Astrocyte (in vitro differentiated cells and primary cell): ENCODE results near the gene JOSD2. TPM values are rescaled to one million over a fixed set of nuclear protein-coding genes. Genes with fewer than 3 reads are reported as not detected.
A peak's percentile ranks its signal among the peaks of the same experiment; 100 is the strongest.

Experiments used
- DNase-seq: peaks from one replicate; pipeline ENCODE4 v3.0.0-alpha.2; 2010; ENCODE audit warnings: low read depth
- FAIRE-seq: peaks from 2 replicates; lab custom pipeline; 2011; peaks lifted over from hg19 to GRCh38; lab: Jason Lieb, UNC
- H2AFZ ChIP-seq: 2 replicates; pipeline ENCODE4 v1.6.0; 2012; ENCODE audit warnings: low read depth, low read length, inconsistent platforms
- H3K27ac ChIP-seq: 2 replicates; pipeline ENCODE4 v1.5.1; 2011; ENCODE audit warnings: low read depth, low read length, inconsistent platforms
- H3K27me3 ChIP-seq: 2 replicates; pipeline ENCODE4 v1.6.0; 2011; ENCODE audit warnings: low read length, inconsistent platforms; ENCODE audit not compliant: insufficient read depth
- H3K36me3 ChIP-seq: 2 replicates; pipeline ENCODE4 v1.5.1; 2011; ENCODE audit warnings: low read length, inconsistent platforms; ENCODE audit not compliant: insufficient read depth
- H3K4me1 ChIP-seq: 2 replicates; pipeline ENCODE4 v1.5.1; 2011; ENCODE audit warnings: low read length, inconsistent platforms; ENCODE audit not compliant: insufficient read depth
- H3K4me2 ChIP-seq: 2 replicates; pipeline ENCODE4 v1.6.0; 2012; ENCODE audit warnings: low read length, inconsistent platforms
- H3K4me3 ChIP-seq: 2 replicates; pipeline ENCODE4 v1.5.1; 2011; ENCODE audit warnings: low read depth, mild to moderate bottlenecking, low read length, inconsistent platforms; ENCODE audit not compliant: insufficient read depth
- H3K79me2 ChIP-seq: 2 replicates; pipeline ENCODE4 v1.6.0; 2012; ENCODE audit warnings: mild to moderate bottlenecking, low read length, inconsistent platforms; ENCODE audit not compliant: insufficient read depth
- H3K9ac ChIP-seq: 2 replicates; pipeline ENCODE4 v1.6.0; 2012; ENCODE audit warnings: mild to moderate bottlenecking, low read length, inconsistent platforms
- H3K9me3 ChIP-seq: 2 replicates; pipeline ENCODE4 v1.5.1; 2012; ENCODE audit warnings: low read depth, mild to moderate bottlenecking, low read length, inconsistent platforms; ENCODE audit not compliant: insufficient read depth
- H4K20me1 ChIP-seq: 2 replicates; pipeline ENCODE4 v1.6.0; 2012; ENCODE audit warnings: low read length, inconsistent platforms; ENCODE audit not compliant: insufficient read depth
- H3K27ac Mint-ChIP-seq: one replicate; pipeline ENCODE4 v1.8.0; 2021; ENCODE audit warnings: mild to moderate bottlenecking, mixed read lengths; ENCODE audit not compliant: unreplicated experiment
- H3K27me3 Mint-ChIP-seq: one replicate; pipeline ENCODE4 v1.8.0; 2021; ENCODE audit warnings: low read depth, mixed read lengths; ENCODE audit not compliant: unreplicated experiment
- H3K36me3 Mint-ChIP-seq: one replicate; pipeline ENCODE4 v1.8.0; 2021; ENCODE audit warnings: low read depth, mixed read lengths; ENCODE audit not compliant: unreplicated experiment
- H3K4me1 Mint-ChIP-seq: one replicate; pipeline ENCODE4 v1.8.0; 2021; ENCODE audit warnings: low read depth, mixed read lengths; ENCODE audit not compliant: unreplicated experiment
- H3K4me3 Mint-ChIP-seq: one replicate; pipeline ENCODE4 v1.8.0; 2021; ENCODE audit warnings: mild to moderate bottlenecking, moderate library complexity, mixed read lengths; ENCODE audit not compliant: unreplicated experiment
- H3K9me3 Mint-ChIP-seq: one replicate; pipeline ENCODE4 v1.8.0; 2021; ENCODE audit warnings: mild to moderate bottlenecking, mixed read lengths; ENCODE audit not compliant: unreplicated experiment
- CTCF ChIP-seq: IDR thresholded peaks from 2 replicates; pipeline ENCODE4 v1.5.1; 2011; ENCODE audit warnings: low read depth, mild to moderate bottlenecking, inconsistent platforms, low read length, moderate library complexity; ENCODE audit not compliant: insufficient read depth
- EZH2 ChIP-seq: IDR thresholded peaks from 2 replicates; pipeline ENCODE4 v1.6.1; 2012; ENCODE audit warnings: mild to moderate bottlenecking, low read length, inconsistent platforms; ENCODE audit not compliant: insufficient read depth
- total RNA-seq: library from RNA; stranded (reverse); gene quantifications from 2 replicates; pipeline ENCODE4 v1.2.1, GENCODE V29; 2021

Gene JOSD2
- total RNA-seq, 1 donor from 2014 or later: not detected

DNA sequence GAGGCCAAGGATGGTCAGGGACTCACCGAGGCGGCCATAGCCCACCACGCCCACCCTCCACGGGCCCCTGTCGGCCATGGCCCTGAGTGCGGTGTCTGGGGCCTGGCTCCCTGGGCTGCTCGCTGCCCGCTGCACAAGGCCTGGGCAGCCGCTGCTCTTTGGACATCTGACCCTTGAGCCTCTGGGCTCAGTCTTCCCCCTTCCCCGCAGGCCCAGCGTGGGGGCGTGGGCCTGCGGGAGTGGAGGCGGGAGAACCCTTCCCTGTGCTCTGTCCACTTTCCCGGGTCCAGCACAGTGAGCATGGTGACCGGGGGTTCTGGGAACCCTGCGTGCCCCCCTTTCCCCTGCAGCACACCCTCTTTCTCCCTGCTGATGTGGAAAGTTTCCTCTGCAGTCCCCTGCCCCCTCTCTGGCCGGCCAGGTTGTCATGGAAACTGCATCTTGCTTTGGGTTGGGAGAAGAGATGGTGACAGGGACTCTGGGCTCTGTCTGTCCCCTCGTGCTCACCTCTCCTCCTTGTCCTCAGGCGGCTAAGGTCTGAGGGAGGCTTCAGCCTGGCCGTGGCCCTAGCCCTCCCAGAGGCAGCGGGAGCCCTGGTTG lies 2.9 kb upstream of the JOSD2 start, which contains the start of gene ASPDH:
TSS of gene ASPDH (minus strand) at position 168 of the 600 bp plus-strand sequence. CDS start at position 78, 90 bp downstream.
- peaks cover 9% of the 10 kb centered on the region for H3K79me2 ChIP-seq
- peaks cover 4% of the 10 kb centered on the region for H3K9me3 ChIP-seq
- Mint-ChIP-seq H3K9me3 (peaks cover 18% of the 10 kb centered on the region), H3K27ac (no peak within 1 kb of the TSS), H3K27me3 (no peaks in the 10 kb centered on the region), H3K4me3 (no peak within 1 kb of the TSS), H3K36me3 (no peaks in the 10 kb centered on the region), H3K4me1 (no peaks in the 10 kb centered on the region)
- peaks cover 4% of the 10 kb centered on the region for H3K4me1 ChIP-seq
- H3K27me3 ChIP-seq: no peaks in the 10 kb centered on the region
- H3K4me3 ChIP-seq: no peak within 1 kb of the TSS
- H3K36me3 ChIP-seq: no peaks in the 10 kb centered on the region
- H4K20me1 ChIP-seq: no peaks in the 10 kb centered on the region
- no peak for TF ChIP-seq EZH2
- no peak for TF ChIP-seq CTCF
- no peak within 1 kb of the TSS for H3K9ac ChIP-seq
- no peak within 1 kb of the TSS for H3K27ac ChIP-seq
- peak within 1 kb of the TSS; percentile 18 for H2AFZ ChIP-seq
- DNase-seq (no peak), FAIRE-seq (no peak)
- no peak within 1 kb of the TSS for H3K4me2 ChIP-seq

DNA sequence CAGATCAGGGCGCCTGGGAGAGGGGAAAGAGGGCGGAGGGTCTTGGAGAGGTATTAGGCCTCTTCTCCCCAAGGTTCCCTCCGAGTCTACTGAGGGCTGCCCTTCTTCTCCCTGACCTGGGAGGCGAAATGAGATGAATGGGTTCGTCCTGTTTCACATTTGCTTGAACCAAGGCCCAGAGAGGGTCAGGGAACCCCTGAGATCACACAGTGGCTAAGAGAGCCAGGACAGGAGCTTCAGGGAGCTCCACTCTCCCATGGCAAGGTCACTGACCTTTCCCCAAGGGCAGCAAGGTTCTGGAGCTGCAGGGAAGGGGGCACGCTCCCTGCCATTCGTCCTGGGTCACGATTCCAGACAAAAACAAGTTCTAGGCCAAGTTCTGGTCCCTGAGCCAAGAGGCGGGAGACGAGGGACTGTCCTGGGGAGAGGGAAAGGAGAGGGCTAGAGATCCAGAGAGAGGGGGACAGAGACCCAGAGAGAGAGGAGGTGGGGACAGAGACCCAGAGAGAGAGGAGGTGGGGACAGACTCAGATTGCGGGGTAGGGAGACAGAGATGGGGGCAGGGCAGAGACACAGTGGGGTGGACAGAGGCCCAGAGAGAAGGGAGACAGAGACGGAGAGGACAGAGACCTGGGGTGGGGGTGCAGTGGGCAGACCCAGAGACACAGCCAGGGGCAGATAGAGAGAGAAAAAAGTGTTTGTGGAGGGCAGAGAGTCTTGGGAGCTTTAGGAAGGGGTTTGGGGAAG lies 2.2 kb upstream of the JOSD2 start:
- Histone ChIP-seq H3K4me1 (peaks cover 4% of the 10 kb centered on the region), H2AFZ (no peak overlapping the region), H3K9ac (no peak overlapping the region), H3K36me3 (no peaks in the 10 kb centered on the region), H3K4me3 (no peak overlapping the region), H4K20me1 (no peaks in the 10 kb centered on the region), H3K4me2 (no peak overlapping the region), H3K27me3 (no peaks in the 10 kb centered on the region), H3K9me3 (no peaks in the 10 kb centered on the region), H3K79me2 (peaks cover 9% of the 10 kb centered on the region), H3K27ac (no peak overlapping the region)
- Mint-ChIP-seq H3K4me1 (no peaks in the 10 kb centered on the region), H3K9me3 (peaks cover 18% of the 10 kb centered on the region), H3K27me3 (no peaks in the 10 kb centered on the region), H3K4me3 (no peak overlapping the region), H3K27ac (no peak overlapping the region), H3K36me3 (no peaks in the 10 kb centered on the region)
- no peak for TF ChIP-seq EZH2
- no peak for TF ChIP-seq CTCF
- FAIRE-seq (no peak), DNase-seq (no peak)
